HG03139 (cell line): ENCODE results near the gene GRIN3B.
A peak's percentile ranks its signal among the peaks of the same experiment; 100 is the strongest.

Experiments
- ATAC-seq: cut with Tn5 transposase; IDR thresholded peaks from one replicate; pipeline ENCODE4 v1.9.1; 2021; ENCODE audit not compliant: unreplicated experiment

Gene GRIN3B

DNA sequence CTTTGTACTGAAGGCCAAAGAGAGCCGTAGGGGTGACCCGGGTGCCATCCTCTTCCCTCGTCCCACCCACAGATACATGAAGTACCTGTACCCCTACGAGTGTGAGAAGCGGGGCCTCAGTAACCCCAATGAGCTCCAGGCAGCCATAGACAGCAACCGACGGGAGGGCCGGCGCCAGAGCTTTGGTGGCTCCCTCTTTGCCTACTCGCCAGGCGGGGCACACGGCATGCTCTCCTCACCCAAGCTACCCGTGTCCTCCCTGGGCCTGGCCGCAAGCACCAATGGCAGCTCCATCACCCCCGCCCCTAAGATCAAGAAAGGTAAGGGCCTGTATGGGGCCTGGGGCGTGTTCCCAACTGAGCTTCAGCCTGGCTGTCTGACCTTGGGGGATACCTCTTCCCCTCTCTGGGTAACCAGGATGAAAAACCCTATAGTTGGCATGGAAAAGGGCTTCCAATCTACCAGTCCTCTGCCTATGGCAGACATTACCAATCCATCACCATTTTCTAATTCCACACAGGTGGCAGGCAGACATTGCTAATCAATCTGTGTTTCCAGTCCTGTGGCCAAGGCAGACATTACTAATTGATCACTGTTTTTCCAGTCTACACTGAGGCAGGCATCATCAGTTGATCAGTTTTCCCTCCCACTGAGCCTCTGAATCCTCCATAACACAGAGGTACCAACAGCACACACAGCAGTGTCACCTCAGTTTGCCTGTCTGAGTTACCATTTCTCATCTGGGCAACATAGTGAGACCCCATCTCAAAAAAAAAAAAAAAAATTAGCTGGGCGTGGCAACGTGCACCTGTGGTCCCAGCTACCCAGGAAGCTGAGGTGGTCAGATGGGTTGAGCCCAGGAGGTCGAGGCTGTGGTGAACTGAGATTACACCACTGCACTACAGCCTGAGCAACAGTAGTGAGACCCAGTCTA, 35.2 kb upstream of the GRIN3B start:
- ATAC-seq = no peak

DNA sequence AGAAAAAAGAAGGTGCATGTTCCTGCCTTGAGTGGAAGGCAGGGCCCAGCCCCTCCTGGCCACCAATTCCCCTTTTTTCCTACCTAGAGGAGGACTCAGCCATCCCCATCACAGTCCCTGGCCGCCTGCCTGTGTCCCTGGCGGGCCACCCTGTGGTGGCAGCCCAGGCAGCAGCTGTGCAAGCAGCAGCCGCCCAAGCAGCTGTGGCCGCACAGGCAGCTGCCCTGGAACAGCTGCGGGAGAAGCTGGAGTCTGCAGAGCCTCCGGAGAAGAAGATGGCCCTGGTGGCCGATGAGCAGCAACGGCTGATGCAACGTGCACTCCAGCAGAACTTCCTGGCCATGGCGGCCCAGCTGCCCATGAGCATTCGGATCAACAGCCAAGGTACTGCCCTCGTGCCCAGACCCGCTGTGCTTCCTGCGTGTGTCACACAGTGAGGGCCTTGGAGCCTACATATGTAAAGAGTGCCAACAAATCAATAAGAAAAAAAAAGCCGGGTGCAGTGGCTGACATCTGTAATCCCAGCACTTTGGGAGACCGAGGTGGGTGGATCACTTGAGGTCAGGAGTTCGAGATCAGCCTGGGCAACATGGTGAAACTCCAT, 33.6 kb upstream of the GRIN3B start:
- no peak for ATAC-seq

DNA sequence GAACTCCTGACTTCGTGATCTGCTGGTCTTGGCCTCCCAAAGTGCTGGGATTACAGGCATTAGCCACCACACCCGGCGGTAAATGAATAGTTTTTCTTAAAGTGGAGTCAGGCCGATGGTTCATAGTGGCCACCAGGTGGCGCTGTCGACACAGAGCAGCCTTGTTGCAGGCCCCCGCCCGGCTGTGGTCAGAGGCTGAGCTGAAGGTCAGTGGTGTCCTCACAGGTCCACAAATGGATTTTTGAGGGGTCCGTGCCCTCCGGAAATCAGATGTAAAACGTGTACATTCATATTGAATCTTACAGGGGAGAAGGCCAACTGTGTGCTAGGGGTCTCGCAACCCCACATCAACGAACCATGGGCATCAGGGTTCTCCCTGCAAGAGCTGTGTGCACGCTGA, 29.5 kb upstream of the GRIN3B start:
- no peak for ATAC-seq

DNA sequence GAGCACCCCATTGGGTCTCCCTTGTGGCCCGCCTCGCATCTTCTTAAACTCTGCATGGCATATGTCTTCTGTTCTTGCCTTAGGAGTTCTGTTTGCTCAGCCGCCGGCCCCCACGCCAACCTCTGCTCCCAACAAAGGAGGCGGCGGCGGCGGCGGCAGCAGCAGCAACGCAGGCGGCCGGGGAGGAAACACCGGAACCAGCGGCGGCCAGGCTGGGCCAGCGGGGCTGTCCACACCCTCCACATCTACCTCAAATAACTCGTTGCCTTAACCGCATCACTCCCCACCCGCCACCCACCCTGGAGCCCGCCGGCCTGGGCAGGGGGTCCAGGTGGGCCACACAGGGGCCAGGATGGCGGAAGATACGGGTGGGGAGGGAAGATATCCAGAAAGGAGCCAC, 28.4 kb upstream of the GRIN3B start:
- no peak for ATAC-seq

DNA sequence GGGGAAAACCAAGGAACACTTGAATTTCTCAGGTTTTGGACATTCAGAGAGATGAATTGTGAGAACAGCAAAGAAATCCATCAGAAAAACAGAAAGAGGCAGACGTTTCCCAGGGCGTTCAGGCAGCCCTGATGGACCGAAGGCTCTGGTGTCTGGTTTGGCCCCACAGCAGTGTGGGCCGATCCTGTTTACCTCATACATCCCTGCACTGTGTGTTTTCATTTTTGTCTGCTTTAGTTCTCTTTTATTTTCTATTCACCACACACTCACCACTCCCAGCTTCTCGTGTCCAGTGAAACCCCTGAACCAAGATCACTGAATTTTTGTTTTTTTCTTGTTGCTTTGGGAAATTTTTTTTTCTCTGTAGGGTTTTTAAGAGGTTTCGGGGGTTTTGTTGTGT, 27.9 kb upstream of the GRIN3B start:
- no peak for ATAC-seq

DNA sequence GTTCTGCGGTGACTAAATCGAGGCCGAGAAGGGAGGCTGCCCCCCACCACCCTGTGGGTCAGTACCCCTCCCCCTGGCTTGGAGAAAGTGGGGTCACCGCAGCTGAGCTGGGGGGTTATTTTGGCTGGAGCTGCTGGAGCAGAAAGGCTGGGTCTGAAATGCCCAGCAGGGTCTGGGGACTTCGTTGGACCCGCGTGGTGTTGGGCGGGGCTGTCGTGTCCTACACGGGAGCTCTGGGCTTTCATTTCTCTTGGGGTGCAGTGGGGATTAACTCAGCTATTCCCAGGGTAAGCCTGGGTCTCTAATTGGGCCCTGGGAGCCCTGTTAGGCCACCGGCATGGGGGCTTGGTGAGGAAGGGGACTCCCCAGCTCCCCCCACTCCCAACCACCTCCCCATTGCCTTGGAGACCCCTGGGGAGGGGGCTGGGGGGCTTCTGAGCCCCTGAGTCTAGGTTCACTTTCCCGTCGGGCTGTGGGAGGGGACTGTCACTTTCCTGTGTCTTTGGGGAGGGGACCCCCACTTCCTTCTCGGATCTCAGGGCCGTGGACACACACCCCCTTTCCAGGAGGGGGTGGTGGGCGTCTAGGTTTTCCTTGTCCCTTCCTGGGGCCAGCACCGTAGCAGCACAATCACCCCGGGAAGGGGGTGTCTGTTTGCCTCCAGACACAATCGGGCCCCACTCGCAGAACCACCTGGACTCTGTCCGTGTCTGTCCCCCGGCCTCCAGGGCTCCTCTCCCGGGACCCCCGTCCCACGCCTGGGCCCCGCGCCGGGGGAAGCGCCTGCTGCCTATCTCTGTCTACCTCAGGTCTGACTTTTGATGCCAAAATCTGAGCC, 26.3 kb upstream of the GRIN3B start:
- ATAC-seq = no peak

DNA sequence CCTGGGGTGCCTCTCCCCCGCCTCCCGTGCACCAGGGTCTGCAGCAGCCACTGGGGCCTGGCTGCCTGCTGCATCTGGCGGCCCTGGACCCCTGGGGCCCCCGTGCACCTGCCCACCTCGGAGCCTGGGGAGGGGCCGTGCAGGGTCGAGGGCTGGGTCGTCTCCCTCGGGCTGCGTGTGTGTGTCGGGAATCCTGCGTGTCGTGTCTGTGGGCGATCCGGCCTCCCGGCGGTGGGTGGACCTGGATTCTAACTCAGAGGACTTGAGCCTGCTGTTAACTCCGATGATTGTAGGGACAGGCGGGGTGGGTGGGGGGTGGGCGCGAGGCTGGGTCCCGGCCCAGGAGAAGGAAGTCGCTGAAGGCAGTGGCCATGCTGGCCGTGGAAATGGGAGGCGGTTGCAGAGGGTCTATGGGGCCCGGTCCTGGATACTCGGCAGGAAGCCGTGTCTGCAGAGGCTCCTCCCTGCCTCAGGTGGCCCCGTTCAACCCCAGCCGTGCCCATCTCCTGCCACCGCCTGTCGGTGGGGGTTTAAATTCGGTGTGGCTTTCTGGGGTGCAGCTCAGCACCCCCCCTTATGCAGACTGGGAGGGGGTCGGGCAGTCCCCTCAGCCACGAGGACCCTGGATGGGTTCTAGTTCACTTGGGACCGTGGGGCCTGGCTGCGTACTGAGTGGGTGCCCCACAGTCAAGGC, 25.5 kb upstream of the GRIN3B start:
- no peak for ATAC-seq

DNA sequence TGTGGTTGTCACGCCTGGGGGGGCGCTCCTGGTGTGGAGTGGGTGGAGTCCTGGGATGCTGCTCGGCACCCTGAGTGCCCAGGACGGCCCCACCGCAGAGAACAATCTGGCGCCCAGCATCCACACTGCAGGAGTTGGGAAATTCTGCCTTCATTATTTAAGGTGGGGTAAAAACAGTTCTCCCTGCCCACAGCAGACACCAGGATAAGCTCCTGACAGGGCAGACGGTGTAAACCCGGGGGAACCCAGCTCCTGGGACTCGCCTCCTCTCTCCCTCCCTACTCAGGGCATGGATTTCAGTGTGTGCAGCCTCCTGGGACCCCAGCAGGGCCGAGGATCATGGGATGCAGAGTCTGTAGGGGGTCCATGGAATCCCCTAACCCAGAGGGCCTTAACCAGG, 23.7 kb upstream of the GRIN3B start:
- ATAC-seq = no peak

DNA sequence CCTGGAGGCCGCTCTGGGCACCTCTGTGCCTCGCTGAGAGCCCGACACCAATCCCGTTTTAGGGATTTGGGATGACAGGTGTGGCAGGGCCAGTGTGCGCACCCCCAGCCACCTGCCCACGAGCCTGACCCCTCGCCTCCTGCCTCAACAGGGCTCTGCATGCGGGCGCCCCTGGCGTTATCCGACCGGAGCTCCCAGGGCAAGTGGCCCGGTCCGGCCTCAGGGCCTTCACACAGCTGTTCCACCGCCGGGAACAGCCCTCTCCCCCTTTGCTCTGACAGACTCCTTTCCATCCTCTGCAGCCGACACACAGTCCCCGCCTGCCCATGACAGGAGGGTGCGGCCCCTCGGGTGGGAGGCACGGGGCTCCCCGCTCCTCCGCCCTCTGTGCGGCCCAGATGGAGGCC, 23.2 kb upstream of the GRIN3B start:
- ATAC-seq = no peak

DNA sequence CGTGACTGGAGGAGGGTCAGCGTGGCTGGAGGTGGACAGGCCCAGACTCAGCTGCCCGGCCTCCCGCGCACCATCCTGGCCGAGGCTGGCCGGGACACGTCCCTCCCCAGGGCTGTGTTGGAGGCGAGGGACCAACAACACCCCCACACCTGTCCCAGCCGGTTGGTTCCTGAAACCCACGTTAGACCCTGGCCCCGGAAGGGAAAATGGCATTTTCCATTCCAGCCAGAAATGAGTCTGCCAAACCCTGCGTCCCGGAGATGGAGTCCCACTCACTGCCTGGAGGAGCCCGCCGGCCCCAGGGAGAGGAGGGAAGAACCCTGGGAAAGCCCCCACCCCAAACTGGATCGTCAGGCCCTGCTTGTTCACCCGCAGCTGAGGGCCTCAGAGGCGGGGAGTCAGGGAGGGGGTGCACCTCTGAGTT, 20.9 kb upstream of the GRIN3B start:
- no peak for ATAC-seq

DNA sequence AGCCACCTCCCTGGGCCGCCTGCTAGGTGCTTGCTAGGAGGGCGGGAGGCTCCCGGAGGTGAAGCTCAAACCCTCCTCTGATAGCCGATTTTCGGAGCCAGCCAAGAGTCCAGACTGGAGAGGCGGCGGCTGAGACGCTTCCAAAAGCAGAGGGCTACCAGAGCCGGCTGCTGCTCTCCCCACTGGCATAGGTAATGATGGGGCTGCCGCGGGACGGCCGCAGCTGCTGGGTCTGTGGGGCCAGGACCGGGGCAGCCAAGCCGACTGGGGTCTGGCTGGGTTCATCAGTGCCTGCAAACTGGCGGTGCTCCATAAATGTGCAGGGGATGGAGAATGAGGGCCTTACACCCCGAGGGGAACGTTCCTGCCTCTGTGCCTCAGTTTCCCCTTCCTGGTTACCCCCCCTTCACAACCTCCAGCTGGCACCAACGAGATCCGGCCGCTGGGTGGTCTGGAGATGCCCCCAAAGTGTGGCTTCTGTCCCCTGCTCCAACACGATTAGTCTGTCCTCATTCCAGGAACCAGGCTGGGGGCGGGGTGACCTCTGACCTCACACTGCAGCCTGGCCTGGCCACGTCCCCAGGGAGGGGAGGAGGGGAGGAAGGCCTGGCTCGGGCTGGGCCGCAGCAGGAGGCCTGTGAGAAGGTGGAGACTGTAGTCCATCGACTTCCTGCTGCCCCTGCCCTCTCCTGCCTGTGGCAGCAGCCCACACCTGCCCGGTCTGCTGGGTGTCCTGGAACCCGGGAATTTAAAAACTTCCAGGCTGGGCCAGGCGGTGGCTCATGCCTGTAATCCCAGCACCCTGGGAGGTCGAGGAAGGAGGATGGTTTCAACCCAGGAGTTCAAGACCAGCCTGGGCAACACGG, 19.9 kb upstream of the GRIN3B start:
- no peak for ATAC-seq

DNA sequence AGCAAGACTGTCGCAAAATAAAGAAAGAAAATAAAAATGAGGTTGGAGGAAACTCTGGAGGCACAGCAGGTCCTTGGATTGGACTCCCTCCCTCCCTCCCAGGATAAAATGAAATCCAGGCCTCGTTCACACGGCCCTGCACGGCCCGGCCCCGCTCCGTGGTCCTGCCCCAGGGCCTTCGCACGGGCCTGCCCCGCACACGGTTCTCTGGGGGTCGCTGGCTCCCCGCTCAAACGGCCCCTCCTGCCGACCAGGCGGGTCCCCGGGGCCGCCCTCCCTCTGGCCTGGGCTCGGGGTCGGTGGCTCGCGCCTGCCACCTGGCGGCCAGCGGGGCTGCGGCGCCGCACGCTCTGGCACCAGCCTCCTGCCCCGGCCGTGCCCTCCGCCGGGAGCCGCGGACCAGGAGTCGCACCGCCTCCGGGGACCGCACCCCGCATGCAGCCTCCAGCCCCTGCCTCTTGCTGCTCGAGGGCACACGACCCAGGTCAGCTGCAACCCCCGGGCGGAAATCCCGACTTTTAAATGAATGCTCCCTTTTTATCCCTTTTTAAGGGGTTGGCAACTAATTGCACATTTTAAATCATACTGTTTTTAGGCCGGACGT, 17.6 kb upstream of the GRIN3B start:
- no peak for ATAC-seq

DNA sequence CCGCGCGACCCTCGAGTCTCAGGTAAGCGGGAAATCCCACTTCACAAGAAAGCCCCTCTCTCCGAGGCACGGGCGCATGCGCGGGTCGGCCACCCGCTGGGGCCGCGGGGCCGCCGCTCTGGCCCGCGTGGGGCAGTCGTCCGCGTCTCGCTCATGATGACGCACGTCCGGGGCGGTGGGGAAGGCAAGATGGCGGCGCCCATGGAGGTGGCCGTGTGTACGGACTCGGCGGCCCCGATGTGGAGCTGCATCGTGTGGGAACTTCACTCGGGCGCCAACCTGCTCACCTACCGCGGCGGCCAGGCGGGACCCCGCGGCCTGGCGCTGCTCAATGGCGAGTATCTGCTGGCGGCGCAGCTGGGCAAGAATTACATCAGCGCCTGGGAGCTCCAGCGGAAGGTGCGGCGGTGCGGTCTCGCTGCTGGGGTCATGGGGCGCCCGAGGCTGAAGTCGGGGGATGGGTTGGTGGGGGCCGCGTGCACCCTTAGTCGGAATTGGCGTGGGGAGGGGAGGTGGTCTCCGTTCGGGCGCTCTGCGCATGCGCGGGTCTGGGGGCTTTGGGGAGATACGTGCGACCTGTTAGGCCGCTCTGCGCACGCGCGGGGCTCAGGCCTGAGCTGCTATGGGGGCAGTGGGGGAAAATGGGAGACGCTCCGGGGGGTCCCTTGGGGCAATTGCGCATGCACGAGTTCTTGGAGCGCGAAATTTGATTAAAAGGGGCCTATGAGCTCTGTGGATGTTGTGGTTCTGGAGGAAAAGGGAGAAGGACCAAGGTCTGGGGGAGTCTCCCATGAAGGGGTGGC, 15.9 kb upstream of the GRIN3B start, which contains the start of gene WDR18:
Gene WDR18 (plus strand): TSS at position 181 of the 803 bp plus-strand sequence. CDS start 9 bp downstream, at position 190.
- ATAC-seq = peak; percentile 64

DNA sequence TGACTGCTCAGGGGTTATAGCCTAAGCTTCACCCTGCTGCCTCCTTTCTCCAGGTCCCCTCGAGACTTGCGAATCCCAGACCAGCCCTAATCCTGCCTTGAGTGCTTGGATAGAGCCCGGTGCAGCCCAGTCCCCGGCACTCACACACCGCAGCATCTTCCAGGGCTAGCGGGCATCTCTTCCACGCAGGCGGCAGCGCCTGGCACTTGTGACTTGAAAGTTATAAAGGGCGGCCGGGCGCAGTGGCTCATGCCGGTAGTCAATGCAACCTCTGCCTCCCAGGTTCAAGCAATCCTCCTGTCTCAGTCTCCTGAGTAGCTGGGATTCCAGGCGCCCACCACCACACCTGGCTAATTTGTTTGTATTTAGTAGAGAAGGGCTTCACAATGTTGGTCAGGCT, 14.1 kb upstream of the GRIN3B start:
- no peak for ATAC-seq

DNA sequence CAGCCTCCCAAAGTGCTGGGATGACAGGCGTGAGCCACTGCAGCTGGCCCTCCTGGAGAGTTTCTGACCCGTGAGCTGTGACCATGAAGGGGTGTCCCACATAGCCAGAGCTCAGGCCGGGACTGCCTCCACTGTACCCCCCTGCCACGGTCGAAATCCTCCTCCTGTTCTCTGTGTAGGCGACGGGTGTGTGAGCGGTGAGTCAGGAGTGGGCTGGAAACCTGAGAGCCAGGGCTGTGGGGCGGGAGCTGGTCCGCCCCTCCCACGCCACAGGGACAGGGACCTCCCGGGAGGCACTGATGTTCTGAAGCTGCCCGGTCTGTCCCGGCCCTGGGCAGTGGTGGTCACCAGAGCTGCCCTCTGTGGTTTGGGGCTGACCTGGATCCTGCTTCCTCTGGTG, 12.1 kb upstream of the GRIN3B start:
- no peak for ATAC-seq

DNA sequence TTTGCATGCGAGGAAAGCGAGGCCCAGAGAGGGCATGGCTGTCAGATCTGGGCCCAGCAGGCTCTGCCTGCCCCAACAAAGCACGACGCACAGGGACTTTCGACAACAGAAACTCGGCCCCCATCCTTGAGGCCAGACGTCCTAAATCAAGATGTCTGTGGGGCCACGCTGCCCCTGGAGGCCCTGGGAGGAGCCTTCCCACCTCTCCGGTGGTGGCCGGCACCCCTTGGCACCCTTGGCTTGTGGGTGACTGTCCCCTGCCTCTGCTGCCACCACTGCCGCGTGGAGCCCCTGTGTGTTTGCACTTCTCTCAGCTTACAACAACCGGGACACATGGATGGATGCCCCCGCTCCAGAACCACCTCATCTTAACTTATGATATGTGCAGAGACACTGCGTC, 11.7 kb upstream of the GRIN3B start:
- ATAC-seq = no peak

DNA sequence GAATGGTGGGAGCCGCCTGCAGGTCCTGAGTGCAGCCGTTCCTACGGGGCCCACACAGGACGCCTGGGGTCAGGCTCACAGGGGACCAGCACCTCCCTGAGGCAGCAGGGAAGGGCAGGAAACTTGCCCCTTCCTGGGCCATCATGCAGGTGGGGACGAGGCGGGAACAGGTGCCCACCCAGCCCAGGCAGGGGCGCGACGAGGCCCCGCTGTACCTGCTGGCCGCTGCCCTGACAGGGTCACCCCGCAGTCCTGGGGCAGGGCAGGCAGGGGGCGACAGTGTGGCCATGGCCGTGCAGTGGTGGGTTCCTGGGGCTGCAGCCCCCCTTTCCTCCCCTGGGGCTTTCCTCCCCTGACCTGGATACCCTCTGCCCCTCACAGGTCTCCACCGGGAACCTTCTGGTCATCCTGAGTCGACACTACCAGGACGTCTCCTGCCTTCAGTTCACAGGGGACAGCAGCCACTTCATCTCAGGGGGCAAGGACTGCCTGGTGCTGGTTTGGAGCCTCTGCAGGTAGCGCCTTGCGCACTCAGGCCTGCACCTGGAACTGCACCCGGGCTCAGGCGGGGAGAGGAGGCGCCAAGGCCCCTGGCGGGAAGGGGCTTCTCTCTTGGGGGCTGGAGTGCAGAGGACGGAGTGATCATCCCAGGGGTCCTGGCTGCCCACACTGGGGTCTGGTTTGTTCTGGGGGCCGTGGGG, 10.7 kb upstream of the GRIN3B start:
- no peak for ATAC-seq

DNA sequence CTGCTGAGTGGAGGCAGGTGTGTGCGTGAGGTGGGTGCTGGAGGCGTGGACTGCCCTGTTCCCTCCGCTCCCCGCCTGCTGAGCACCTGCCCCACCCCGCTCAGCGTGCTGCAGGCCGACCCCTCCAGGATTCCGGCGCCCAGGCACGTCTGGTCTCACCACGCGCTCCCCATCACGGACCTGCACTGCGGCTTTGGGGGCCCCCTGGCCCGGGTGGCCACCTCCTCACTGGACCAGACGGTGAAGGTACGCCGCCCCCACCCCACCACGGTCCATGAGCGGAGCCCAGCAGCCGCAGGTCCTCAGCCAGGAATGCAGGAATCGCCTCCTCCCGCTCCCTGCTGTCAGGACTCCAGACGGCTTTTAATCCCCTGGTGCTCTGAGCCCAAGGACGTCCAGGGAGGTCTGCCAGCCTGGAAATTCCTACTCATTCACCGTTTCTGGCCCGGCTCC, 10.1 kb upstream of the GRIN3B start:
- ATAC-seq = no peak
